Psoas muscle (tissue), 8 donors: ENCODE results near the gene IRF9. TPM values are rescaled to one million over a fixed set of nuclear protein-coding genes. Genes with fewer than 3 reads are reported as not detected.

ENCODE experiments used
- ATAC-seq, 4 donors: fragments of 200-7000 bp; cut with Tn5 transposase; one replicate each; pipeline ENCODE4 v1.9.1; 2020; ENCODE audit warnings: moderate library complexity in 3 of 4, mild to moderate bottlenecking in 2 of 4
- DNase-seq, 2 donors: peaks; one replicate each; pipeline ENCODE4 v3.0.0-alpha.2; 2020
- H3K27ac ChIP-seq: fragments of 200-600 bp; one replicate; pipeline ENCODE4 v1.8.0; 2022
- H3K27me3 ChIP-seq, 3 donors: fragments of 200-600 bp in 1 of 3; one replicate each; pipeline versions ENCODE4 v1.6.1 to v1.8.0; 2013 to 2022; ENCODE audit warnings: low read length in 2 of 3, mild to moderate bottlenecking in 2 of 3, moderate library complexity in 1 of 3; ENCODE audit not compliant: insufficient read depth in 3 of 3
- H3K36me3 ChIP-seq, 2 donors: fragments of 200-600 bp in 1 of 2; one replicate each; pipeline versions ENCODE4 v1.6.1 to v1.8.0; 2013 to 2022; ENCODE audit warnings: low read depth in 1 of 2, mild to moderate bottlenecking in 1 of 2, moderate library complexity in 1 of 2; ENCODE audit not compliant: insufficient read depth in 1 of 2
- H3K4me1 ChIP-seq: fragments of 200-600 bp; one replicate; pipeline ENCODE4 v1.8.0; 2022
- H3K4me3 ChIP-seq: fragments of 200-600 bp; one replicate; pipeline ENCODE4 v1.8.0; 2022; ENCODE audit warnings: mild to moderate bottlenecking
- H3K9me3 ChIP-seq: fragments of 200-600 bp; one replicate; pipeline ENCODE4 v1.8.0; 2022
- whole genome bisulfite sequencing, 3 donors: extraction: QIAGEN DNeasy Blood & Tissue Kit; methylation state at CpG; one replicate each; pipeline versions ENCODE4 v1.1.6 to v1.1.7; 2013; 5-methylcytosine and 5-hydroxymethylcytosine counted together
- intact Hi-C, 2 donors: fragments of 100-400 bp; cut with DNase I; formaldehyde crosslinking; loops; one replicate each; pipeline versions ENCODE4 v1.11.0 to v1.14.2; 2022
- polyA plus RNA-seq, 3 donors: library from polyadenylated mRNA; stranded (reverse); fragments of 200-250 nt; gene quantifications; one replicate each; pipeline ENCODE4 v1.2.3, GENCODE V29; 2013
- total RNA-seq, 4 donors: library from RNA; stranded (reverse); fragmentation: NEBNext Ultra II Directional in 2 of 4; extraction: Animal tissue kit (Norgen Biotek cat#: 25700) in 2 of 4; gene quantifications; one replicate each; pipeline versions ENCODE4 v1.2.1 to v1.2.4, GENCODE V29; 2021 to 2023
- TF ChIP-seq, protein P1 (sequence below): fragments of 200-600 bp; IDR thresholded peaks from one replicate; pipeline ENCODE4 v1.8.0; 2022; ENCODE audit warnings: antibody characterized with exemption
- donor health status: healthy with polysubstance abuse.
- donor health status: DM: no; HTN: no; CAD: no; lungs with moderate emphysema.
- donor health status: Bipolar disorder and iron deficiency.
- donor health status: healthy.
- donor health status: DM: yes; HTN: yes; CAD: no.
- donor health status: DM: no; HTN: no; CAD: no.
- donor health status: DM: no; HTN: no; CAD: no.
- donor health status: DM: yes; HTN: yes; CAD: no.

The IRF9 gene
- total and polyA plus RNA-seq, 7 donors, result 7.9 to 21.6 (median 14.2) TPM

DNA sequence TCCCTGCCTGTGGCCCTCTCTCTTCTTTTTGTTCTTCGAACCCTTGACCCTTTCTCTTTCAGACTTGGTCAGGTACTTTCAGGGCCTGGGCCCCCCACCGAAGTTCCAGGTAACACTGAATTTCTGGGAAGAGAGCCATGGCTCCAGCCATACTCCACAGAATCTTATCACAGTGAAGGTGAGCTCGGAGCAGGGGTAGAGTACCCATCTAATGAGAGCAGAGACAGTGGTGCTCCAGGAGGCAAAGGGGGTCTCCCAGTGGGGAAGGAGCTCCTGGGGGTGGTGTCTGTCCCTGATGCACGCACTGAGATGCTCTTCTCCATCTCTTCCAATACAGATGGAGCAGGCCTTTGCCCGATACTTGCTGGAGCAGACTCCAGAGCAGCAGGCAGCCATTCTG lies 4.7 kb downstream of the IRF9 start:
- peaks cover 16% of the 10 kb centered on the region for H3K4me1 ChIP-seq
- 87 to 96% (median 93%) methylated on average over 5 of the region's 5 CpGs for WGBS, 3 donors

DNA sequence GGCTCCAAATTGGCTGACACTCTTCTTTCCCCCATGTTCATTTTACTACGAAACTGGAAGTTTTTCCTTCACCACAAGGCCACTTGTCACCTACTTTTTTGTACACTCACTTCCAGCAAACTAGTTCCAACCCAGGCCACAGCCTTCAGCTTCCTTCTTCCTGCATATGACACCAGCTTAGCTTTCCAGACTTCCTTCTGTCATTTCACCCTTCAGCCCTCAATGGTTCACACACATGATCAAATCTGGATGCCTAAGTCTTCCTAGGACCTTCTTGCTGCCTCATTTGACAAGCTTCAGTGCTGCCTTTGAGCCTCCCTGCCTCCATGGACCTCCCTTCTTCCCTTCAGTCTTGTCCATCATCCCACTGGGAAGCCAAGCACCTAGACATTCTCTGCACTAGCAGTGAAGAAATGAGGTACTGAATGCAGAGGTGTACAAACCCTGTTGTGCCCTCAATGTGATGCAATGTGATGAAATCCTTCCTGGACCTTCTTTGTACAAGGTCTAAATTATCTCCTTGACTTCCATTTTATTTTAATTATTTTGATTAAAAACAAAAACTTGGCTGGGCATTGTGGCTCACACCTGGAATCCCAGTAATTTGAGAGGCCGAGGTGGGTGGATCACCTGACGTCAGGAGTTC lies 6.5 kb downstream of the IRF9 start:
- Histone ChIP-seq H3K9me3 (no peaks in the 10 kb centered on the region), H3K36me3 (peaks cover 13 to 50% of the 10 kb centered on the region in 2 donors), H3K27ac (no peak overlapping the region), H3K27me3 (peaks cover 0 to 32% (median 0%) of the 10 kb centered on the region in 3 donors), H3K4me3 (no peak overlapping the region), H3K4me1 (peaks cover 12% of the 10 kb centered on the region)
- intact Hi-C loops, result no loop called here
- ATAC-seq (no peak), DNase-seq (no peak)
- TF ChIP-seq, protein P1, sequence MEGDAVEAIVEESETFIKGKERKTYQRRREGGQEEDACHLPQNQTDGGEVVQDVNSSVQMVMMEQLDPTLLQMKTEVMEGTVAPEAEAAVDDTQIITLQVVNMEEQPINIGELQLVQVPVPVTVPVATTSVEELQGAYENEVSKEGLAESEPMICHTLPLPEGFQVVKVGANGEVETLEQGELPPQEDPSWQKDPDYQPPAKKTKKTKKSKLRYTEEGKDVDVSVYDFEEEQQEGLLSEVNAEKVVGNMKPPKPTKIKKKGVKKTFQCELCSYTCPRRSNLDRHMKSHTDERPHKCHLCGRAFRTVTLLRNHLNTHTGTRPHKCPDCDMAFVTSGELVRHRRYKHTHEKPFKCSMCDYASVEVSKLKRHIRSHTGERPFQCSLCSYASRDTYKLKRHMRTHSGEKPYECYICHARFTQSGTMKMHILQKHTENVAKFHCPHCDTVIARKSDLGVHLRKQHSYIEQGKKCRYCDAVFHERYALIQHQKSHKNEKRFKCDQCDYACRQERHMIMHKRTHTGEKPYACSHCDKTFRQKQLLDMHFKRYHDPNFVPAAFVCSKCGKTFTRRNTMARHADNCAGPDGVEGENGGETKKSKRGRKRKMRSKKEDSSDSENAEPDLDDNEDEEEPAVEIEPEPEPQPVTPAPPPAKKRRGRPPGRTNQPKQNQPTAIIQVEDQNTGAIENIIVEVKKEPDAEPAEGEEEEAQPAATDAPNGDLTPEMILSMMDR, result no peak
- 85 to 95% (median 88%) methylated on average over 3 of the region's 3 CpGs for WGBS, 3 donors

More for the DNA sequence above, 4.7 kb downstream of the IRF9 start:
- peaks cover 0 to 14% (median 0%) of the 10 kb centered on the region in 3 donors for H3K27me3 ChIP-seq
- H3K27ac ChIP-seq, result no peak overlapping the region
- no peak overlapping the region for H3K4me3 ChIP-seq
- ATAC-seq (no peak), DNase-seq (no peak)
- H3K36me3 ChIP-seq, result peaks cover 13 to 52% of the 10 kb centered on the region in 2 donors
- TF ChIP-seq, protein P1, result no peak
- intact Hi-C loops, result no loop called here
- no peaks in the 10 kb centered on the region for H3K9me3 ChIP-seq

DNA sequence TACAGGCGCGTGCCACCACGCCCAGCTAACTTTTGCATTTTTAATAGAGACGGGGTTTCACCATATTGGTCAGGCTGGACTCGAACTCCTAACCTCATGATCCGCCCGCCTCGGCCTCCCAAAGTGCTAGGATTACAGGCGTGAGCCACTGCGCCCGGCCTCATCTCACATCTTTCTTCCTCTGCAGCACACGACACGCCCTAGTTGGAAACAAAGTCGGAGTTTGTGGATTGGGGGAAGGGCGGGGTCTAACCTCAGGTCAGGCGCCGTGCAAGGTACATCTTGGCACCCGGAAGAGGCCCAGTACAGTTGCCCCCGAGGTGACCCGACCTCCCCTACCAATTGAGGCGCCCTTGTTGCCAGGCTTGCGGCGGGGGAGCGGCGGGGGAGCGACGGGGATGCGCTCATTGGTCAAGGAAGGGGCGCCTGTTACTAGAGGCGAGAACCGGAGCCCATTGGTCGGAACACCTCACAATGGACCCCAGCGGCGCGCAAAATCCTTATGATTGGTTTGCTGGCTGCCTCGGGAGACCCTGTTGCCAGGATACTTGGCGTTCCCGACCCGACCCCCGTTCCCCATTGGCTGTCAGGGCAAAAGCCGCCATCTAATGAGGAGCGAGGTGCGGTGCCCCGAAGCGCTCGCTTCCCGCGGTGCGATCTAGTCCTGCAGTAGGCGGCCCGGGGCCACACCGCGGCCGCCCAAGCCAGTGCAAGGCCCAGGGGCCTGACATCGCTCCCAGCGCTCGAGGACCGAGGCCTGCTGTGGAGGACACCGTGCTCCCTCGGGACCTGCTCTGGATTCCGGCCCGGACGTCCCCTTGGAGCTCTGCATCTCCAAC lies 10.6 kb downstream of the IRF9 start, which contains the start of gene REC8:
TSS of gene REC8 (plus strand) at position 659 of the 839 bp plus-strand sequence. CDS start 473 bp downstream, outside the sequence.
- intact Hi-C loops, result no loop called here
- Histone ChIP-seq H3K36me3 (peaks cover 3 to 16% of the 10 kb centered on the region in 2 donors), H3K9me3 (no peaks in the 10 kb centered on the region), H3K27ac (no peak within 1 kb of the TSS), H3K4me3 (peak within 1 kb of the TSS; percentile 40), H3K27me3 (peaks cover 0 to 36% (median 0%) of the 10 kb centered on the region in 3 donors), H3K4me1 (peaks cover 11% of the 10 kb centered on the region)
- TF ChIP-seq, protein P1, result no peak
- DNase-seq (peak; percentile 57 to 79), ATAC-seq (peak; percentile 37 to 69 (median 65))
- WGBS, 3 donors, result 7 to 11% (median 11%) methylated on average over 62 to 63 of the region's 63 CpGs

DNA sequence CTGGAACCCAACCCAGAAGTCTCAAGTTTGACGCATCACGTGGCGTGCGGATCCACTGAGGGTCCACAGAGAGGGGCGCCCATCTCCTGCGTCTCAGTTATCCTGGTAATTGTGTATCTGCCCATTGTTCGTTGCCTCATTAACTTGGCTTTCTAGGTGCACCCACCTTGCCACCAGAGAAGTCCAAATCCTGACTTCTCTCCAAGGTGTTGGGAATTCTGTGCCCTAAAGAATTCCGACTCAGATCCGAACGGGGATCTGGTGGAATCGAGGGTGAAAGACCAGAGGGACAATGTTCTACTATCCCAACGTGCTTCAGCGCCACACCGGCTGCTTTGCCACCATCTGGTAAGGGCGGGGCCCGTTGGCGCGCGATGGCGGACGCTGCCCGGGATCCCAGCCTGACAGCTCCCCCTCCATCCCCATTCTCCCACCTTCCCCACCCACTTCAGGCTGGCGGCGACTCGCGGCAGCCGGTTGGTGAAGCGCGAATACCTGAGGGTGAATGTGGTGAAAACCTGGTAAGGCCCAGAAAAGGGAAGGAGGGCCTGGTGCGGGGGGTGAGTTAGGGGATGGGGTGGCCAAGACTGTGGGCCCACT lies 11.3 kb downstream of the IRF9 start:
- peak in 1 of 2 donors; percentile 46 for DNase-seq
- intact Hi-C loops, result no loop called here

More for the DNA sequence above, 11.3 kb downstream of the IRF9 start:
- Histone ChIP-seq H3K9me3 (no peaks in the 10 kb centered on the region), H3K4me1 (peaks cover 11% of the 10 kb centered on the region), H3K27me3 (peaks cover 0 to 36% (median 0%) of the 10 kb centered on the region in 3 donors), H3K27ac (no peak overlapping the region), H3K36me3 (peaks cover 0 to 16% of the 10 kb centered on the region in 2 donors), H3K4me3 (peak overlapping the region; percentile 40)
- TF ChIP-seq, protein P1, result no peak
- WGBS, 3 donors, result 20 to 27% (median 23%) methylated on average over 30 of the region's 30 CpGs
- peak; percentile 2 to 37 (median 22) for ATAC-seq
